ENCODE results near the gene TNFRSF8.

The TNFRSF8 gene

GRCh38 chr1:12114340-12114683, 51.2 kb downstream of the TNFRSF8 start:
- Histone ChIP-seq H3K9me3 (ENCODE audit: control insufficient read depth, insufficient read depth, low read length) (no peaks in the 10 kb centered on the region), H3K4me1 (ENCODE audit: control insufficient read depth, insufficient read depth, low read length) (no peaks in the 10 kb centered on the region), H3K36me3 (ENCODE audit: control insufficient read depth, insufficient read depth, low read length) (peaks cover 26% of the 10 kb centered on the region), H3K4me3 (ENCODE audit: low read depth, low read length) (no peak overlapping the region), H3K9ac (ENCODE audit: low read depth, low read length) (no peak overlapping the region), H3K27me3 (ENCODE audit: control insufficient read depth, insufficient read depth, low read length) (no peaks in the 10 kb centered on the region)

- Histone ChIP-seq H3K9me3 (ENCODE audit: control insufficient read depth, insufficient read depth, low read length) (no peaks in the 10 kb centered on the region), H3K4me3 (ENCODE audit: low read depth, low read length) (no peak overlapping the region), H3K4me1 (ENCODE audit: control insufficient read depth, insufficient read depth, low read length) (no peaks in the 10 kb centered on the region), H3K27me3 (ENCODE audit: control insufficient read depth, insufficient read depth, low read length) (no peaks in the 10 kb centered on the region), H3K36me3 (ENCODE audit: control insufficient read depth, insufficient read depth, low read length) (peaks cover 26% of the 10 kb centered on the region), H3K9ac (ENCODE audit: low read depth, low read length) (no peak overlapping the region)
Measured at GRCh38 chr1:12114916-12115315, 51.8 kb downstream of the TNFRSF8 start.

- no peak overlapping the region for H3K9ac ChIP-seq (ENCODE audit: low read depth, low read length)
- no peak overlapping the region for H3K4me3 ChIP-seq (ENCODE audit: low read depth, low read length)
- no peaks in the 10 kb centered on the region for H3K27me3 ChIP-seq (ENCODE audit: control insufficient read depth, insufficient read depth, low read length)
- no peaks in the 10 kb centered on the region for H3K4me1 ChIP-seq (ENCODE audit: control insufficient read depth, insufficient read depth, low read length)
- peaks cover 17% of the 10 kb centered on the region for H3K36me3 ChIP-seq (ENCODE audit: control insufficient read depth, insufficient read depth, low read length)
- H3K9me3 ChIP-seq (ENCODE audit: control insufficient read depth, insufficient read depth, low read length), result no peaks in the 10 kb centered on the region
Measured at GRCh38 chr1:12121212-12122003, 58.3 kb downstream of the TNFRSF8 start.

GRCh38 chr1:12123172-12123571, 60.1 kb downstream of the TNFRSF8 start:
- Histone ChIP-seq H3K27me3 (ENCODE audit: control insufficient read depth, insufficient read depth, low read length) (no peaks in the 10 kb centered on the region), H3K4me1 (ENCODE audit: control insufficient read depth, insufficient read depth, low read length) (no peaks in the 10 kb centered on the region), H3K36me3 (ENCODE audit: control insufficient read depth, insufficient read depth, low read length) (peaks cover 18% of the 10 kb centered on the region), H3K9me3 (ENCODE audit: control insufficient read depth, insufficient read depth, low read length) (no peaks in the 10 kb centered on the region), H3K9ac (ENCODE audit: low read depth, low read length) (no peak overlapping the region), H3K4me3 (ENCODE audit: low read depth, low read length) (no peak overlapping the region)

GRCh38 chr1:12124693-12125421, 61.8 kb downstream of the TNFRSF8 start:
- Histone ChIP-seq H3K27me3 (ENCODE audit: control insufficient read depth, insufficient read depth, low read length) (no peaks in the 10 kb centered on the region), H3K4me1 (ENCODE audit: control insufficient read depth, insufficient read depth, low read length) (no peaks in the 10 kb centered on the region), H3K9me3 (ENCODE audit: control insufficient read depth, insufficient read depth, low read length) (no peaks in the 10 kb centered on the region), H3K4me3 (ENCODE audit: low read depth, low read length) (no peak overlapping the region), H3K36me3 (ENCODE audit: control insufficient read depth, insufficient read depth, low read length) (peaks cover 19% of the 10 kb centered on the region), H3K9ac (ENCODE audit: low read depth, low read length) (no peak overlapping the region)

- Histone ChIP-seq H3K4me1 (ENCODE audit: control insufficient read depth, insufficient read depth, low read length) (no peaks in the 10 kb centered on the region), H3K9ac (ENCODE audit: low read depth, low read length) (no peak overlapping the region)
Measured at GRCh38 chr1:12125422-12126355, 62.6 kb downstream of the TNFRSF8 start.

GRCh38 chr1:12126781-12127180, 63.7 kb downstream of the TNFRSF8 start:
- Histone ChIP-seq H3K9me3 (ENCODE audit: control insufficient read depth, insufficient read depth, low read length) (no peaks in the 10 kb centered on the region), H3K4me1 (ENCODE audit: control insufficient read depth, insufficient read depth, low read length) (no peaks in the 10 kb centered on the region), H3K36me3 (ENCODE audit: control insufficient read depth, insufficient read depth, low read length) (peaks cover 19% of the 10 kb centered on the region), H3K4me3 (ENCODE audit: low read depth, low read length) (no peak overlapping the region), H3K9ac (ENCODE audit: low read depth, low read length) (no peak overlapping the region), H3K27me3 (ENCODE audit: control insufficient read depth, insufficient read depth, low read length) (no peaks in the 10 kb centered on the region)

More at GRCh38 chr1:12125422-12126355, 62.6 kb downstream of the TNFRSF8 start:
- no peak overlapping the region for H3K4me3 ChIP-seq (ENCODE audit: low read depth, low read length)
- H3K9me3 ChIP-seq (ENCODE audit: control insufficient read depth, insufficient read depth, low read length), result no peaks in the 10 kb centered on the region
- no peaks in the 10 kb centered on the region for H3K27me3 ChIP-seq (ENCODE audit: control insufficient read depth, insufficient read depth, low read length)
- H3K36me3 ChIP-seq (ENCODE audit: control insufficient read depth, insufficient read depth, low read length), result peaks cover 19% of the 10 kb centered on the region

GRCh38 chr1:12127206-12127810, 64.2 kb downstream of the TNFRSF8 start:
- H3K4me1 ChIP-seq (ENCODE audit: control insufficient read depth, insufficient read depth, low read length), result no peaks in the 10 kb centered on the region
- H3K36me3 ChIP-seq (ENCODE audit: control insufficient read depth, insufficient read depth, low read length), result peaks cover 19% of the 10 kb centered on the region
- no peak overlapping the region for H3K9ac ChIP-seq (ENCODE audit: low read depth, low read length)
- H3K27me3 ChIP-seq (ENCODE audit: control insufficient read depth, insufficient read depth, low read length), result no peaks in the 10 kb centered on the region
- H3K9me3 ChIP-seq (ENCODE audit: control insufficient read depth, insufficient read depth, low read length), result no peaks in the 10 kb centered on the region
- no peak overlapping the region for H3K4me3 ChIP-seq (ENCODE audit: low read depth, low read length)

GRCh38 chr1:12128120-12128519, 65.0 kb downstream of the TNFRSF8 start:
- Histone ChIP-seq H3K36me3 (ENCODE audit: control insufficient read depth, insufficient read depth, low read length) (peaks cover 19% of the 10 kb centered on the region), H3K4me3 (ENCODE audit: low read depth, low read length) (no peak overlapping the region), H3K27me3 (ENCODE audit: control insufficient read depth, insufficient read depth, low read length) (no peaks in the 10 kb centered on the region), H3K4me1 (ENCODE audit: control insufficient read depth, insufficient read depth, low read length) (no peaks in the 10 kb centered on the region), H3K9ac (ENCODE audit: low read depth, low read length) (no peak overlapping the region), H3K9me3 (ENCODE audit: control insufficient read depth, insufficient read depth, low read length) (no peaks in the 10 kb centered on the region)

- Histone ChIP-seq H3K27me3 (ENCODE audit: control insufficient read depth, insufficient read depth, low read length) (no peaks in the 10 kb centered on the region), H3K4me3 (ENCODE audit: low read depth, low read length) (no peak overlapping the region), H3K9ac (ENCODE audit: low read depth, low read length) (no peak overlapping the region), H3K36me3 (ENCODE audit: control insufficient read depth, insufficient read depth, low read length) (peaks cover 15% of the 10 kb centered on the region), H3K9me3 (ENCODE audit: control insufficient read depth, insufficient read depth, low read length) (no peaks in the 10 kb centered on the region), H3K4me1 (ENCODE audit: control insufficient read depth, insufficient read depth, low read length) (no peaks in the 10 kb centered on the region)
Measured at GRCh38 chr1:12129624-12130023, 66.5 kb downstream of the TNFRSF8 start.

- Histone ChIP-seq H3K36me3 (ENCODE audit: control insufficient read depth, insufficient read depth, low read length) (peaks cover 13% of the 10 kb centered on the region), H3K27me3 (ENCODE audit: control insufficient read depth, insufficient read depth, low read length) (no peaks in the 10 kb centered on the region), H3K4me3 (ENCODE audit: low read depth, low read length) (no peak overlapping the region), H3K9me3 (ENCODE audit: control insufficient read depth, insufficient read depth, low read length) (no peaks in the 10 kb centered on the region), H3K9ac (ENCODE audit: low read depth, low read length) (no peak overlapping the region), H3K4me1 (ENCODE audit: control insufficient read depth, insufficient read depth, low read length) (no peaks in the 10 kb centered on the region)
Measured at GRCh38 chr1:12130466-12131130, 67.5 kb downstream of the TNFRSF8 start.
